ENCODE data around the gene SH2D1B. TPM values are rescaled to one million over a fixed set of nuclear protein-coding genes. Genes with fewer than 3 reads are reported as not detected.

The SH2D1B gene
- total RNA-seq, 1 donor from 2014 or later, result not detected

- no peaks in the 10 kb centered on the region for H3K27me3 Mint-ChIP-seq
- intact Hi-C loops (cut with micrococcal nuclease), result no loop called here
- no peak overlapping the region for H3K4me3 Mint-ChIP-seq
- no peaks in the 10 kb centered on the region for H3K36me3 Mint-ChIP-seq (ENCODE audit: low read depth)
- no peaks in the 10 kb centered on the region for H3K9me3 Mint-ChIP-seq
- DNase-seq, result no peak
- no peaks in the 10 kb centered on the region for H3K4me1 Mint-ChIP-seq
- no peak overlapping the region for H3K27ac Mint-ChIP-seq
These were observed 43.5 kb downstream of the SH2D1B start for GRCh38 chr1:162368451-162368850.

DNA sequence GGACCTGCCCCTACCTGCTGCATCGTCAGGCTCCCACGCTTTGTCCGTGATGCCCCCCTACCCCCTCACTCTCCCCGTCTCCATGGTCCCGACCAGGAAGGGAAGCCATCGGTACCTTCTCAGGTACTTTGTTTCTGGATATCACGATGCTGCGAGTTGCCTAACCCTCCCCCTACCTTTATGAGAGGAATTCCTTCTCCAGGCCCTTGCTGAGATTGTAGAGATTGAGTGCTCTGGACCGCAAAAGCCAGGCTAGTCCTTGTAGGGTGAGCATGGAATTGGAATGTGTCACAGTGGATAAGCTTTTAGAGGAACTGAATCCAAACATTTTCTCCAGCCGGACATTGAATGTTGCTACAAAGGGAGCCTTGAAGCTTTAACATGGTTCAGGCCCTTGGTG lies 44.2 kb downstream of the SH2D1B start:
- intact Hi-C loops (cut with micrococcal nuclease), result no loop called here
- Mint-ChIP-seq H3K4me3 (no peak overlapping the region), H3K36me3 (ENCODE audit: low read depth) (no peaks in the 10 kb centered on the region), H3K9me3 (no peaks in the 10 kb centered on the region), H3K27me3 (no peaks in the 10 kb centered on the region), H3K27ac (no peak overlapping the region), H3K4me1 (no peaks in the 10 kb centered on the region)
- DNase-seq, result no peak

DNA sequence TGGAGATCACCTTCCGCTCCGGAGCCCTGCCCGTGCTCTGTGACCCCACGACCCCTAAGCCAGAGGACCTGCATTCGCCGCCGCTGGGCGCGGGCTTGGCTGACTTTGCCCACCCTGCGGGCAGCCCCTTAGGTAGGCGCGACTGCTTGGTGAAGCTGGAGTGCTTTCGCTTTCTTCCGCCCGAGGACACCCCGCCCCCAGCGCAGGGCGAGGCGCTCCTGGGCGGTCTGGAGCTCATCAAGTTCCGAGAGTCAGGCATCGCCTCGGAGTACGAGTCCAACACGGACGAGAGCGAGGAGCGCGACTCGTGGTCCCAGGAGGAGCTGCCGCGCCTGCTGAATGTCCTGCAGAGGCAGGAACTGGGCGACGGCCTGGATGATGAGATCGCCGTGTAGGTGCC lies 44.9 kb downstream of the SH2D1B start:
- Mint-ChIP-seq H3K9me3 (no peaks in the 10 kb centered on the region), H3K36me3 (ENCODE audit: low read depth) (no peaks in the 10 kb centered on the region), H3K4me1 (no peaks in the 10 kb centered on the region), H3K27me3 (no peaks in the 10 kb centered on the region), H3K4me3 (no peak overlapping the region), H3K27ac (no peak overlapping the region)
- no peak for DNase-seq
- intact Hi-C loops (cut with micrococcal nuclease), result no loop called here

- DNase-seq, result no peak
- no peak overlapping the region for H3K27ac Mint-ChIP-seq
- H3K9me3 Mint-ChIP-seq, result no peaks in the 10 kb centered on the region
- H3K4me3 Mint-ChIP-seq, result no peak overlapping the region
- H3K27me3 Mint-ChIP-seq, result no peaks in the 10 kb centered on the region
- H3K4me1 Mint-ChIP-seq, result no peaks in the 10 kb centered on the region
- intact Hi-C loops (cut with micrococcal nuclease), result no loop called here
- H3K36me3 Mint-ChIP-seq (ENCODE audit: low read depth), result no peaks in the 10 kb centered on the region
These were observed 45.3 kb downstream of the SH2D1B start for GRCh38 chr1:162366671-162367070.

GRCh38 chr1:162366149-162366548 lies 45.8 kb downstream of the SH2D1B start:
- Mint-ChIP-seq H3K27me3 (no peaks in the 10 kb centered on the region), H3K9me3 (no peaks in the 10 kb centered on the region), H3K4me1 (no peaks in the 10 kb centered on the region), H3K4me3 (no peak overlapping the region), H3K36me3 (ENCODE audit: low read depth) (no peaks in the 10 kb centered on the region), H3K27ac (no peak overlapping the region)
- DNase-seq, result no peak
- intact Hi-C loops (cut with micrococcal nuclease), result no loop called here

DNA sequence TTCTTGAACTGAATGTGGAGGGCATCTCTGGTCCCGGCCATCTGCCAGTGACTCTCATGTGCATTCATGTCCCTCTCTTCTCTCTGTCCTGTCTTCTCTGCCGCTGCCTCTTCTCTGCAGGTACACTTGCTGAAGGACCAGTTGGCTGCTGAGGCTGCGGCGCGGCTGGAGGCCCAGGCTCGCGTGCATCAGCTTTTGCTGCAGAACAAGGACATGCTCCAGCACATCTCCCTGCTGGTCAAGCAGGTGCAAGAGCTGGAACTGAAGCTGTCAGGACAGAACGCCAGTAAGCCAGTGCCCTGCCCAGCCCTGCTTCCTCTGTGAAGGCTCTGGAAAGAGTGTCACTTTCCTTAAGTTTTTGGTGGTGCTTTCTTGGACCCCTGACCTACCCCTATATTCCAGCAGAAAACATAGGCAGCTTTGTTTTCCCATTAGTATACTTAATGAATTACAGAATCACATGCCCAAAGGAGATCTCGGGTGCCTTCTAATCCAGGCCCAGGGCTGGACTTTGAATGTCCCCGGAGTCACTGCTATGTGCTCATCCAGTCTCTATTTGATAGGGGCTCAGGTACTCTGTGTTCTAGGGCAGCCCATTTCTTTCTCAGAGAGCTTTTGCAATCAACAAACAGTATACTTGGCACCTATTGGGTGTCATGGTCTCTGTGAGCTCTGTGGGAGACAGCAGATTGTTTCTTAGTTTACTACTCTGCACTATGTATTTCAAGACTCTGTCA lies 46.5 kb downstream of the SH2D1B start:
- Mint-ChIP-seq H3K9me3 (no peaks in the 10 kb centered on the region), H3K4me1 (no peaks in the 10 kb centered on the region), H3K4me3 (no peak overlapping the region), H3K36me3 (ENCODE audit: low read depth) (no peaks in the 10 kb centered on the region), H3K27me3 (no peaks in the 10 kb centered on the region), H3K27ac (no peak overlapping the region)
- intact Hi-C loops (cut with micrococcal nuclease), result no loop called here
- no peak for DNase-seq

DNA sequence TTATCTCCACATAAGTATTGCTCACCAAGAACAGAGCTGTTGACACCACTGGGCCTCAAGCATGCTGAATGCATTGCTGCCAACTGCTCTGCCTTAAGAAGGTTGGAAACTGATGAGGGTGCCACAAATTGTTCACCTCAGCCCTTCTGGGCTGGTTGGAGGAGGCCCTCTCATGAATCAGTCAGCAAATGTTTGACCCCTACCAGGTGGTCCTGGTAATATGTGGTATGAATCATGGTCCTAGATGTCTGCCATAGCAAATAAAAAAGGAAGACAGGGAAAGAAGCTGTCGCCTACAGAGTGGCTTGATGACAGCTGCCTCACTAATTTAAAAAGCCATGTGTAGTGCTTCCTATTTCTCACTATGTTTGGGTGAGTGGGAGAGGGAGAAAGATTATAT lies 47.4 kb downstream of the SH2D1B start:
- no peaks in the 10 kb centered on the region for H3K4me1 Mint-ChIP-seq
- H3K27ac Mint-ChIP-seq, result no peak overlapping the region
- DNase-seq, result no peak
- intact Hi-C loops (cut with micrococcal nuclease), result no loop called here
- H3K4me3 Mint-ChIP-seq, result no peak overlapping the region
- H3K9me3 Mint-ChIP-seq, result no peaks in the 10 kb centered on the region
- H3K36me3 Mint-ChIP-seq (ENCODE audit: low read depth), result no peaks in the 10 kb centered on the region
- no peaks in the 10 kb centered on the region for H3K27me3 Mint-ChIP-seq

GRCh38 chr1:162363823-162364222 lies 48.1 kb downstream of the SH2D1B start:
- Mint-ChIP-seq H3K4me1 (no peaks in the 10 kb centered on the region), H3K4me3 (no peak overlapping the region), H3K36me3 (ENCODE audit: low read depth) (no peaks in the 10 kb centered on the region), H3K27ac (no peak overlapping the region), H3K27me3 (no peaks in the 10 kb centered on the region), H3K9me3 (no peaks in the 10 kb centered on the region)
- intact Hi-C loops (cut with micrococcal nuclease), result no loop called here
- no peak for DNase-seq

DNA sequence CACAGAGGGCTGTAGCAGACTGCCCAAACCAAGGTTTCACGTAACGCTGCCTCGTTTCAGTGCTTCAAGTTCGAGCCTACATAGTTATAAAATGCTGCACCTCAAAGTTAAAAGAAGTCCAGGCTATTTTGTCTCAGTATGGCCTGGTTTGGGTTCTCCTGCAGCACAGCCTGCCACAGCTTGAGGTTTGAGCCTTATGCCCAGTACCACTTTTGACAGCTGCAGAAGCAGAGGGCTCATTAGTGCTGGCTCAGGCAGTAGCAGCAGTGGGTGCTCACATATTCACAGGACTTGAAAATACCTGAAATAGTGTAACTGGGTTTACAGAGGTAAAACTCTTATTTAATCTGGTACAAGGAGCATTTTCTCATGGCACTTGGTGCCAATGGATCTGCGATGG lies 50.6 kb downstream of the SH2D1B start:
- intact Hi-C loops (cut with micrococcal nuclease), result no loop called here
- Mint-ChIP-seq H3K4me1 (no peaks in the 10 kb centered on the region), H3K27ac (no peak overlapping the region), H3K4me3 (no peak overlapping the region), H3K27me3 (no peaks in the 10 kb centered on the region), H3K9me3 (no peaks in the 10 kb centered on the region), H3K36me3 (ENCODE audit: low read depth) (no peaks in the 10 kb centered on the region)
- no peak for DNase-seq

DNA sequence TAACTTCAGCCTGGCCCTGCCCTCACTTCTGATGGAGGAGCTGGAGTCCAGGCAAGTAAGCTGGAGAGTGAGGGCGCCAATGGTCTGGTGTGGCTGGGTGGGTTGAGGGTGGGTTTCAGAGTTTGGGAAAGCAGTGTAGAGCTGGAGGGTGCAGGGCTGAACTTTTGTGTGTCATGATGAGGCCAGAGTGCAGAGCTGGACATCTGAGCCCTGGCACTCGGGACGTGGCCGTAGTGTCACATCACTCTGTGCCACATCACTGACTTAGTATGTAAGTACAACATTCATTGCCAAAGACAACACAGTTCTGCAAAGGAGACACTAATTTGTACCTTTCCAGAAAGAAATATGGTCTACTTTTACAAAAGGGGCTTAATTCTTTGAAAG lies 51.1 kb downstream of the SH2D1B start:
- no peaks in the 10 kb centered on the region for H3K9me3 Mint-ChIP-seq
- H3K4me3 Mint-ChIP-seq, result no peak overlapping the region
- H3K4me1 Mint-ChIP-seq, result no peaks in the 10 kb centered on the region
- DNase-seq, result no peak
- intact Hi-C loops (cut with micrococcal nuclease), result no loop called here
- H3K27me3 Mint-ChIP-seq, result no peaks in the 10 kb centered on the region
- no peaks in the 10 kb centered on the region for H3K36me3 Mint-ChIP-seq (ENCODE audit: low read depth)
- no peak overlapping the region for H3K27ac Mint-ChIP-seq

- H3K4me1 Mint-ChIP-seq, result no peaks in the 10 kb centered on the region
- H3K9me3 Mint-ChIP-seq, result no peaks in the 10 kb centered on the region
- no peak overlapping the region for H3K4me3 Mint-ChIP-seq
- intact Hi-C loops (cut with micrococcal nuclease), result no loop called here
- H3K27me3 Mint-ChIP-seq, result no peaks in the 10 kb centered on the region
- DNase-seq, result no peak
- H3K36me3 Mint-ChIP-seq (ENCODE audit: low read depth), result no peaks in the 10 kb centered on the region
- no peak overlapping the region for H3K27ac Mint-ChIP-seq
These were observed 51.6 kb downstream of the SH2D1B start for GRCh38 chr1:162360237-162360873.

GRCh38 chr1:162359523-162360236 lies 52.3 kb downstream of the SH2D1B start:
- Mint-ChIP-seq H3K27ac (no peak overlapping the region), H3K4me3 (no peak overlapping the region), H3K36me3 (ENCODE audit: low read depth) (no peaks in the 10 kb centered on the region), H3K27me3 (no peaks in the 10 kb centered on the region), H3K4me1 (no peaks in the 10 kb centered on the region), H3K9me3 (no peaks in the 10 kb centered on the region)
- no peak for DNase-seq
- intact Hi-C loops (cut with micrococcal nuclease), result no loop called here

DNA sequence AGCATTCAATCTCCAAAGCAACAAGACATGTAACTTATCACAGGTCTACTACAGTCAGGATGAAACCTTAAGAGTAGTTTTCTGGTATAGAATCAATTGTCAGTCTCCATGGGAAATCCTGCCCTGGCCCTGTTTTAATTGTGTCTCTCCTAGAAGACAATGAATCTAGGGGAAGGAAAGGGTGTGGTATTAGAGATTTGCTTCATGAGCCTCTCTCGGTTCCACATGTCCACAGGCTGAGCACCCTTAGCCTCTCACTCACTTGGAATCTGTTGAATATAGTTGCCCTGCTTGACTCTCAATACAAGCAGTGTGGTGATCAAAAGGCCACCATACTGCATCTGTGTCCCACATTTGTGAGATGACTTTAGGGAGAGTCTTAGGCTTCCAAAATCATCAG lies 53.0 kb downstream of the SH2D1B start:
- no peak overlapping the region for H3K27ac Mint-ChIP-seq
- no peak overlapping the region for H3K4me3 Mint-ChIP-seq
- DNase-seq, result no peak
- H3K36me3 Mint-ChIP-seq (ENCODE audit: low read depth), result no peaks in the 10 kb centered on the region
- H3K4me1 Mint-ChIP-seq, result no peaks in the 10 kb centered on the region
- no peaks in the 10 kb centered on the region for H3K9me3 Mint-ChIP-seq
- H3K27me3 Mint-ChIP-seq, result no peaks in the 10 kb centered on the region
- intact Hi-C loops (cut with micrococcal nuclease), result no loop called here

GRCh38 chr1:162357681-162358266 lies 54.2 kb downstream of the SH2D1B start:
- H3K9me3 Mint-ChIP-seq, result no peaks in the 10 kb centered on the region
- H3K4me1 Mint-ChIP-seq, result no peaks in the 10 kb centered on the region
- H3K27ac Mint-ChIP-seq, result no peak overlapping the region
- DNase-seq, result no peak
- H3K4me3 Mint-ChIP-seq, result no peak overlapping the region
- no peaks in the 10 kb centered on the region for H3K36me3 Mint-ChIP-seq (ENCODE audit: low read depth)
- no peaks in the 10 kb centered on the region for H3K27me3 Mint-ChIP-seq
- intact Hi-C loops (cut with micrococcal nuclease), result no loop called here
